Body of pancreas (tissue), 4 donors: ENCODE data around the gene MICAL2. TPM values are rescaled to one million over a fixed set of nuclear protein-coding genes. Genes with fewer than 3 reads are reported as not detected.

Source experiments
- ATAC-seq: fragments of 150-250 bp; one replicate; pipeline ENCODE4 v1.9.1; 2016
- DNase-seq, 4 donors: peaks; one replicate each; pipeline ENCODE4 v3.0.0-alpha.2; 2019
- H3K27ac ChIP-seq, 4 donors: fragments of 200-600 bp; sonication (generic); 1 replicate in 3 of 4; 2 replicates in 1 of 4; pipeline versions ENCODE4 v1.5.1 to v1.6.1; 2016 to 2019; ENCODE audit warnings: mild to moderate bottlenecking in 1 of 4, mixed read lengths in 1 of 4, moderate library complexity in 1 of 4
- H3K27me3 ChIP-seq, 2 donors: fragments of 200-600 bp; sonication (generic); one replicate each; pipeline ENCODE4 v1.6.0; 2016; ENCODE audit warnings: mild to moderate bottlenecking in 1 of 2
- H3K36me3 ChIP-seq, 2 donors: fragments of 200-600 bp; sonication (generic); replicated peaks in 1 of 2; 2 replicates each; pipeline ENCODE4 v1.5.1; 2016; ENCODE audit warnings: low read depth in 2 of 2; ENCODE audit not compliant: insufficient read depth in 1 of 2
- H3K4me1 ChIP-seq: fragments of 200-600 bp; sonication (generic); one replicate; pipeline ENCODE4 v1.6.0; 2016
- H3K4me3 ChIP-seq, 2 donors: fragments of 200-600 bp; sonication (generic); 1 replicate in 1 of 2; 2 replicates in 1 of 2; pipeline ENCODE4 v1.5.1; 2016 to 2019
- H3K9me3 ChIP-seq, 3 donors: fragments of 200-600 bp; sonication (generic); 1 replicate in 2 of 3; 2 replicates in 1 of 3; pipeline ENCODE4 v1.5.1; 2016
- POLR2A ChIP-seq, 3 donors: fragments of 450-650 bp; IDR thresholded peaks; one replicate each; pipeline ENCODE4 v1.6.1; 2016; ENCODE audit warnings: antibody characterized with exemption in 3 of 3, mild to moderate bottlenecking in 2 of 3
- WGBS, 2 donors: methylation state at CpG; one replicate each; pipeline ENCODE4 v1.1.5; 2017; 5-methylcytosine and 5-hydroxymethylcytosine counted together
- intact Hi-C: fragments of 100-400 bp; cut with DNase I; formaldehyde crosslinking; loops from one replicate; pipeline ENCODE4 v1.15.1; 2023
- total RNA-seq, 2 donors: library from RNA; depleted of rRNA; stranded (reverse); fragments of >200 nt; gene quantifications; one replicate each; pipeline ENCODE4 v1.1.0, GENCODE V29; 2016
- TF ChIP-seq, protein P1 (sequence below), 7 experiments: fragments of 450-650 bp in 4 of 7; fragments of 200-600 bp in 3 of 7; sonication (generic) in 3 of 7; IDR thresholded peaks; one replicate each; pipeline ENCODE4 v1.5.1; 2016 to 2019; ENCODE audit warnings: antibody characterized with exemption in 7 of 7

MICAL2 gene
- total RNA-seq, 2 donors from 2014 or later = 16.6 to 24.4 TPM

DNA sequence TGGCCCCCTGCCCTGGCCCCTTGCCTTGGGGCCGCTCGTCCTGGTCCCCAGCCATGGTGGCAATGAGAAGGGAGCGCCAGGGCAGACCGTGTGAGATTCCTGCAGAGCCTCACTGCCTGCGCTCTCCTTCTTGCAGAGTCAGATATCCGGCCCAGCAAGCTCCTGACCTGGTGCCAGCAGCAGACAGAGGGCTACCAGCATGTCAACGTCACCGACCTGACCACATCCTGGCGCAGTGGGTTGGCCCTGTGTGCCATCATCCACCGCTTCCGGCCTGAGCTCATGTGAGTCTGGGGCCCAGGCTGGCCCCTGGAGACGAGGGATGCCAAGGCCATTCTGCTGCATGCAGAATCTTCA, 114.1 kb downstream of the MICAL2 start:
- Histone ChIP-seq H3K4me1 (peaks cover 19% of the 10 kb centered on the region), H3K9me3 (no peaks in the 10 kb centered on the region), H3K27ac (no peak overlapping the region), H3K27me3 (no peaks in the 10 kb centered on the region), H3K36me3 (no peaks in the 10 kb centered on the region), H3K4me3 (no peak overlapping the region)
- TF ChIP-seq POLR2A (IDR thresholded peaks at IDR 0.05) = peak in 2 of 3 donors; percentile 15 to 19
- TF ChIP-seq, protein P1, sequence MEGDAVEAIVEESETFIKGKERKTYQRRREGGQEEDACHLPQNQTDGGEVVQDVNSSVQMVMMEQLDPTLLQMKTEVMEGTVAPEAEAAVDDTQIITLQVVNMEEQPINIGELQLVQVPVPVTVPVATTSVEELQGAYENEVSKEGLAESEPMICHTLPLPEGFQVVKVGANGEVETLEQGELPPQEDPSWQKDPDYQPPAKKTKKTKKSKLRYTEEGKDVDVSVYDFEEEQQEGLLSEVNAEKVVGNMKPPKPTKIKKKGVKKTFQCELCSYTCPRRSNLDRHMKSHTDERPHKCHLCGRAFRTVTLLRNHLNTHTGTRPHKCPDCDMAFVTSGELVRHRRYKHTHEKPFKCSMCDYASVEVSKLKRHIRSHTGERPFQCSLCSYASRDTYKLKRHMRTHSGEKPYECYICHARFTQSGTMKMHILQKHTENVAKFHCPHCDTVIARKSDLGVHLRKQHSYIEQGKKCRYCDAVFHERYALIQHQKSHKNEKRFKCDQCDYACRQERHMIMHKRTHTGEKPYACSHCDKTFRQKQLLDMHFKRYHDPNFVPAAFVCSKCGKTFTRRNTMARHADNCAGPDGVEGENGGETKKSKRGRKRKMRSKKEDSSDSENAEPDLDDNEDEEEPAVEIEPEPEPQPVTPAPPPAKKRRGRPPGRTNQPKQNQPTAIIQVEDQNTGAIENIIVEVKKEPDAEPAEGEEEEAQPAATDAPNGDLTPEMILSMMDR (IDR thresholded peaks at IDR 0.05) = no peak
- DNase-seq (peak; percentile 38 to 81 (median 56)), ATAC-seq (no peak)
- intact Hi-C loops = no loop called here
- WGBS, 2 donors = 66 to 91% methylated on average over 9 to 10 of the region's 12 CpGs

DNA sequence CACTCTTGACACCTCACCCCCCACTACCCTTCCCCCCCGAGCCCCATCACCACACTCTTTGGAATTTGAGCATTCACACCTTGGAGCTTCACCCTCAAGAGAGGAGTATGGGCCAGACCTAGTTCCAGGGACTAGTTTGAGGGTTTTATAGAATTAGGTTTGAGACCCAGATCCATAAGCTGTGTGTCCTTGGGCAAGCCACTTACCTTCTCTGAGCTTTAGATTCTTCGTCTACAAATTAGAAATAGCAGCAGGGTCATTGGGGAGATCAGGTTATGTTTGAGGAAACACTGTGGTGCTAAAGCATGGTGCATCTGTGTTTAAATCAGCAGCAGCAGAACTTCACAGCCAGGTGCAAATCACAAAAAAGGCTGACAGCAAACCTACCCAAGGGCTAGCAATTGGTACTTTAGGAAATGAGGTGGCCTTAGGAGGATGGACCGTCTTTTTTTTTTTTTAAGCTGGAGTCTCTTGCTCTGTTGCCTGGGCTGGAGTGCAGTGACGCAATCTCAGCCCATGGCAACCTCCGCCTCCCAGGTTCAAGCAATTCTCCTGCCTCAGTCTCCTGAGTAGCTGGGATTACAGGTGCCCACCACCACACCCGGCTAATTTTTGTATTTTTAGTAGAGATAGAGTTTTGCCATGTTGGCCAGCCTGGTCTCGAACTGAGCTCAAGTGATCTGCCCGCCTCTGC, 114.8 kb downstream of the MICAL2 start:
- peaks cover 12% of the 10 kb centered on the region for H3K4me1 ChIP-seq
- intact Hi-C loops = no loop called here

DNA sequence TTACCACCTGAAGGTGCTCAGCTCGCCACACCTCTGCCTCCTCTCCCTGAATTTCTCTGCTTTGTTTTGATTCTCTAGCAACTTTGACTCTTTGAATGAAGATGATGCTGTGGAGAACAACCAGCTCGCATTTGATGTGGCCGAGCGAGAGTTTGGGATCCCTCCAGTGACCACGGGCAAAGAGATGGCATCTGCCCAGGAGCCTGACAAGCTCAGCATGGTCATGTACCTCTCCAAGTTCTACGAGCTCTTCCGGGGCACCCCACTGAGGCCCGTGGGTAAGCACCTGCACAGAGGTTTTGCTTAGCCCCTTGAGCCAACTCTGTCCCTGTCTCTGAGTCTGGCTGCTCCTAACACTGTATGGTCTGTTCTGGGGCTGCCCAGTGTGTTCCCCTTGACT, 115.7 kb downstream of the MICAL2 start:
- ATAC-seq = no peak
- Histone ChIP-seq H3K4me3 (no peak overlapping the region), H3K27ac (no peak overlapping the region), H3K4me1 (peaks cover 3% of the 10 kb centered on the region), H3K27me3 (no peaks in the 10 kb centered on the region), H3K9me3 (no peaks in the 10 kb centered on the region), H3K36me3 (no peaks in the 10 kb centered on the region)
- no peak for TF ChIP-seq POLR2A (IDR thresholded peaks at IDR 0.05)
- TF ChIP-seq, protein P1 (IDR thresholded peaks at IDR 0.05) = no peak
- intact Hi-C loops = no loop called here
- WGBS, 2 donors = 91 to 96% methylated on average over 8 of the region's 8 CpGs
- DNase-seq = no peak

More for the DNA sequence above, 114.8 kb downstream of the MICAL2 start:
- H3K27me3 ChIP-seq = no peaks in the 10 kb centered on the region
- H3K4me3 ChIP-seq = no peak overlapping the region
- no peaks in the 10 kb centered on the region for H3K9me3 ChIP-seq
- WGBS, 2 donors = 80 to 84% methylated on average over 8 of the region's 8 CpGs
- ATAC-seq = no peak
- H3K36me3 ChIP-seq = no peaks in the 10 kb centered on the region
- no peak for TF ChIP-seq POLR2A (IDR thresholded peaks at IDR 0.05)
- TF ChIP-seq, protein P1 (IDR thresholded peaks at IDR 0.05) = no peak
- no peak overlapping the region for H3K27ac ChIP-seq
- no peak for DNase-seq

DNA sequence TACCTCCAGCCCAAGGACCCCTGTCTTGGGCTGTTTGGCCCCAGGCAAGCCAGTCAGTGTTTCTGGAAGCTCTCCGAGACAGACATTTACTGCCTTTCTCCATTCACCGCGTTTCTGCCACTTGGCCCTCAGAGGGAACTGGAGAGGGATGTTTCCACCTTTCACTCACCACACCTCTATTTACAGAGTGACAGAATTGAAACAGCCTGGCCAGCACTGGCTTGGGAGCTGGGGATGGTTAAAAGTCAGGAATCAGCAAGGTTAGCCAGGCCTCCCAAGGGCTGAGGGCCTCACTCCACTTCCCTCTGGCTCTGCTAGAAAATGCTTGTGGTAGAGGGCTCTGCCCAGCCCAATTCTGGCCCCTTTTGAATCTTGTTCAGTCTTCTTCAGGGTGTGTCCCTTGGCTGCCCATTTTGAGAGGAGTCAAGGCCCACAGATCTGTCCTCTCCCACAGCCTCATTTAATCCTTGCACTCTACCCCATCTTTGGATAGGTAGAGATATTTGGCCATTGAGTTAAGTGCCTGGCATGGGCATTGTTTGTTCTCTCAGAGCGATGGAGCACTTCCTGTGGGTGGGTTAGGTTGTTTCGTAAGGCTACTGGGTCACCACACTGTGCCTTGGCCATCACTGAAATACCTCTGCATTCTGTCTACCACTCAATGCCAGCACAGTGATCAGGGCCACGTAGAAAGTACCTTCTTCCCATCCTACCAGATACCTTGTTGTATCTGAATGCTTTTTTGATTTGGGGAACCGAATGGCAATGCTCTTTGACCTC, 119.2 kb downstream of the MICAL2 start:
- Histone ChIP-seq H3K4me1 (no peaks in the 10 kb centered on the region), H3K36me3 (no peaks in the 10 kb centered on the region), H3K27me3 (no peaks in the 10 kb centered on the region), H3K9me3 (no peaks in the 10 kb centered on the region), H3K4me3 (no peak overlapping the region), H3K27ac (no peak overlapping the region)
- TF ChIP-seq, protein P1 (IDR thresholded peaks at IDR 0.05) = no peak
- no peak for TF ChIP-seq POLR2A (IDR thresholded peaks at IDR 0.05)
- ATAC-seq (no peak), DNase-seq (no peak)
- WGBS, 2 donors = 70 to 78% methylated on average over 7 of the region's 7 CpGs
- intact Hi-C loops = loop anchor here (10.0 kb wide), 1 partner anchor 105 kb away; no protein-coding TSS in a partner anchor
